IMR-90 (cell line): ENCODE measurements around the gene TSPAN14. TPM values are rescaled to one million over a fixed set of nuclear protein-coding genes. Genes with fewer than 3 reads are reported as not detected.

ENCODE experiments used
- ATAC-seq: fragments of 200-7000 bp; cut with Tn5 transposase; 2 replicates; pipeline ENCODE4 v1.9.1; 2020; ENCODE audit warnings: low read depth, mild to moderate bottlenecking, moderate library complexity
- BruUV-seq: library from RNA; stranded (reverse); fragments of 400-500 nt; replicated peaks from 2 replicates; lab custom pipeline; 2021; lab: Mats Ljungman, UMichigan
- CTCF ChIA-PET: fragments of 300-600 bp; formaldehyde crosslinking; extraction: SDS; loops from one replicate; lab custom pipeline; 2021; ENCODE audit warnings: antibody characterized with exemption; lab: Yijun Ruan, JAX
- POLR2A ChIA-PET: fragments of 300-600 bp; sonication (Branson Sonifier 250); formaldehyde crosslinking; loops from one replicate; lab custom pipeline; 2022; ENCODE audit warnings: antibody characterized with exemption; ENCODE audit not compliant: unreplicated experiment; lab: Charles Lee
- DNase-seq: peaks from one replicate; pipeline ENCODE4 v3.0.0; 2013
- H2AFZ ChIP-seq: replicated peaks from 2 replicates; pipeline ENCODE3; 2013; ENCODE audit warnings: low read length, mild to moderate bottlenecking; ENCODE audit not compliant: poor library complexity
- H2AK5ac ChIP-seq: 2 replicates; pipeline ENCODE4 v1.6.1; 2013; ENCODE audit warnings: low read depth, low read length, inconsistent platforms
- H2AK9ac ChIP-seq: replicated peaks from 2 replicates; pipeline ENCODE3; 2013; ENCODE audit warnings: mild to moderate bottlenecking, low read depth, low read length, moderate library complexity; ENCODE audit not compliant: poor library complexity
- H2BK120ac ChIP-seq: 2 replicates; pipeline ENCODE4 v1.6.1; 2013; ENCODE audit warnings: low read depth, low read length, inconsistent platforms
- H2BK15ac ChIP-seq: 3 replicates; pipeline ENCODE4 v1.6.1; 2013; ENCODE audit warnings: low read depth, low read length, inconsistent platforms
- H2BK20ac ChIP-seq: 2 replicates; pipeline ENCODE4 v1.6.1; 2013; ENCODE audit warnings: low read depth, mild to moderate bottlenecking, inconsistent platforms, low read length, moderate library complexity
- H2BK5ac ChIP-seq: 2 replicates; pipeline ENCODE4 v1.6.1; 2013; ENCODE audit warnings: mild to moderate bottlenecking, low read depth, low read length, inconsistent platforms; ENCODE audit not compliant: poor library complexity, severe bottlenecking
- H3K14ac ChIP-seq: replicated peaks from 2 replicates; pipeline ENCODE4 v1.6.1; 2013; ENCODE audit warnings: low read depth, low read length, inconsistent platforms
- H3K18ac ChIP-seq: 2 replicates; pipeline ENCODE4 v1.6.1; 2013; ENCODE audit warnings: low read depth, low read length, control low read depth
- H3K23ac ChIP-seq: 2 replicates; pipeline ENCODE4 v1.6.1; 2013; ENCODE audit warnings: low read depth, low read length, inconsistent platforms
- H3K27ac ChIP-seq: 2 replicates; pipeline ENCODE4 v1.5.1; 2013; ENCODE audit warnings: mild to moderate bottlenecking, control low read depth, low read length; ENCODE audit not compliant: insufficient read depth
- H3K27me3 ChIP-seq: 2 replicates; pipeline ENCODE4 v1.6.1; 2013; ENCODE audit warnings: low read length; ENCODE audit not compliant: control insufficient read depth, insufficient read depth
- H3K36me3 ChIP-seq: 2 replicates; pipeline ENCODE4 v1.6.1; 2013; ENCODE audit warnings: low read length, mixed read lengths; ENCODE audit not compliant: control insufficient read depth, insufficient read depth
- H3K4ac ChIP-seq: 2 replicates; pipeline ENCODE4 v1.6.1; 2013; ENCODE audit warnings: low read depth, low read length, inconsistent platforms
- H3K4me1 ChIP-seq: 2 replicates; pipeline ENCODE4 v1.6.1; 2013; ENCODE audit warnings: low read length, mixed read lengths; ENCODE audit not compliant: control insufficient read depth, insufficient read depth
- H3K4me2 ChIP-seq: 2 replicates; pipeline ENCODE4 v1.6.1; 2013; ENCODE audit warnings: low read depth, mild to moderate bottlenecking, control low read depth, low read length, moderate library complexity
- H3K4me3 ChIP-seq: 2 replicates; pipeline ENCODE4 v1.5.1; 2013; ENCODE audit warnings: low read depth, mild to moderate bottlenecking, control low read depth, low read length, moderate library complexity; ENCODE audit not compliant: insufficient read depth
- H3K56ac ChIP-seq: 2 replicates; pipeline ENCODE4 v1.6.1; 2013; ENCODE audit warnings: low read length, inconsistent platforms; ENCODE audit not compliant: insufficient read depth; ENCODE audit errors: extremely low read depth
- H3K79me1 ChIP-seq, 2 experiments: 2 replicates each; pipeline ENCODE4 v1.6.1; 2013; ENCODE audit warnings: low read length in 2 of 2, inconsistent platforms in 1 of 2, low read depth in 1 of 2
- H3K9ac ChIP-seq: 2 replicates; pipeline ENCODE4 v1.6.1; 2013; ENCODE audit warnings: low read depth, low read length, control low read depth
- H3K9me1 ChIP-seq: 2 replicates; pipeline ENCODE4 v1.6.1; 2013; ENCODE audit warnings: low read length, inconsistent platforms; ENCODE audit not compliant: insufficient read depth
- H3K9me3 ChIP-seq: 2 replicates; pipeline ENCODE4 v1.6.1; 2013; ENCODE audit warnings: low read length; ENCODE audit not compliant: control insufficient read depth, insufficient read depth
- H4K20me1 ChIP-seq: 2 replicates; pipeline ENCODE4 v1.6.1; 2013; ENCODE audit warnings: low read length, inconsistent platforms; ENCODE audit not compliant: insufficient read depth
- H4K5ac ChIP-seq: 2 replicates; pipeline ENCODE4 v1.6.1; 2013; ENCODE audit warnings: mild to moderate bottlenecking, low read depth, low read length, control low read depth
- H4K8ac ChIP-seq, 2 experiments: 2 replicates each; pipeline ENCODE4 v1.6.1; 2013; ENCODE audit warnings: low read depth in 2 of 2, low read length in 2 of 2, control low read depth in 1 of 2, inconsistent platforms in 1 of 2
- H4K91ac ChIP-seq: 2 replicates; pipeline ENCODE4 v1.6.1; 2013; ENCODE audit warnings: low read depth, low read length, inconsistent platforms; ENCODE audit not compliant: insufficient read depth
- CEBPB ChIP-seq: IDR thresholded peaks from 2 replicates; pipeline ENCODE4 v1.6.1; 2012; ENCODE audit warnings: low read depth, low read length, improper control_type of control experiment
- CHD1 ChIP-seq: IDR thresholded peaks from 2 replicates; pipeline ENCODE4 v1.6.1; 2012; ENCODE audit warnings: low read depth, low read length, improper control_type of control experiment
- ELK1 ChIP-seq: fragments of 150-350 bp; IDR thresholded peaks from 2 replicates; pipeline ENCODE4 v1.6.1; 2016; ENCODE audit warnings: low read depth, mild to moderate bottlenecking, low read length, moderate library complexity, borderline replicate concordance
- MAZ ChIP-seq: IDR thresholded peaks from 2 replicates; pipeline ENCODE4 v1.6.1; 2012; ENCODE audit warnings: low read depth, mild to moderate bottlenecking, low read length, improper control_type of control experiment, moderate library complexity, borderline replicate concordance
- MXI1 ChIP-seq: IDR thresholded peaks from 2 replicates; pipeline ENCODE4 v1.6.1; 2012; ENCODE audit warnings: low read depth, mild to moderate bottlenecking, low read length, moderate library complexity, borderline replicate concordance
- POLR2A ChIP-seq: IDR thresholded peaks from 2 replicates; pipeline ENCODE4 v1.6.1; 2012; ENCODE audit warnings: mild to moderate bottlenecking, low read depth, low read length
- SMC3 ChIP-seq: fragments of 150-350 bp; IDR thresholded peaks from 2 replicates; pipeline ENCODE4 v1.6.1; 2016; ENCODE audit warnings: low read depth, mild to moderate bottlenecking, antibody characterized with exemption, low read length, moderate library complexity
- WGBS, 2 experiments: methylation state at CpG; one replicate each; pipeline versions ENCODE4 v1.1.5 to v1.1.7; 2013; ENCODE audit warnings: missing lambda C conversion rate in 2 of 2; ENCODE audit not compliant: insufficient read length in 1 of 2; ENCODE audit errors: extremely low coverage in 2 of 2; 5-methylcytosine and 5-hydroxymethylcytosine counted together
- dilution Hi-C: fragments of 300-500 bp; cut with HindIII; formaldehyde crosslinking; loops from one replicate; pipeline ENCODE4 v1.14.3; 2018; ENCODE audit warnings: low sequenced_read_pairs; ENCODE audit not compliant: unreplicated experiment
- in situ Hi-C: fragments of 300-500 bp; cut with MboI; formaldehyde crosslinking; loops from 3 replicates; pipeline ENCODE4 v1.14.3; 2019; ENCODE audit warnings: low sequenced_read_pairs, inconsistent platforms, mixed read lengths
- intact Hi-C: fragments of 100-400 bp; cut with micrococcal nuclease; formaldehyde crosslinking; loops from 2 replicates; pipeline ENCODE4 v1.10.0; 2022
- polyA plus RNA-seq, 3 experiments: library from polyadenylated mRNA; depleted of rRNA; stranded (reverse); fragments of >200 nt; gene quantifications; 2 replicates each; pipeline ENCODE4 v1.2.3, GENCODE V29; 2012; ENCODE audit warnings: low replicate concordance in 1 of 3
- total RNA-seq: library from RNA; depleted of rRNA; stranded (reverse); fragments of >200 nt; gene quantifications from 2 replicates; pipeline ENCODE4 v1.2.3, GENCODE V29; 2012
- TF ChIP-seq, protein P1 (sequence below): fragments of 150-350 bp; IDR thresholded peaks from 2 replicates; pipeline ENCODE4 v1.6.1; 2017; ENCODE audit warnings: mild to moderate bottlenecking, antibody characterized with exemption, low read length, low read depth
- TF ChIP-seq, protein P2 (sequence below): conservative IDR thresholded peaks from 2 replicates; pipeline ENCODE4 v1.5.1; 2012; ENCODE audit warnings: mild to moderate bottlenecking, low read depth, low read length, improper control_type of control experiment

The TSPAN14 gene
- total and polyA plus RNA-seq, 2 of the 4 experiments (the other 2 are of a cell fraction), result 18.5 to 43.0 TPM

- TF ChIP-seq POLR2A (no peak), SMC3 (no peak), CHD1 (no peak), MAZ (no peak), ELK1 (no peak), MXI1 (no peak), CEBPB (no peak)
- TF ChIP-seq, protein P1, sequence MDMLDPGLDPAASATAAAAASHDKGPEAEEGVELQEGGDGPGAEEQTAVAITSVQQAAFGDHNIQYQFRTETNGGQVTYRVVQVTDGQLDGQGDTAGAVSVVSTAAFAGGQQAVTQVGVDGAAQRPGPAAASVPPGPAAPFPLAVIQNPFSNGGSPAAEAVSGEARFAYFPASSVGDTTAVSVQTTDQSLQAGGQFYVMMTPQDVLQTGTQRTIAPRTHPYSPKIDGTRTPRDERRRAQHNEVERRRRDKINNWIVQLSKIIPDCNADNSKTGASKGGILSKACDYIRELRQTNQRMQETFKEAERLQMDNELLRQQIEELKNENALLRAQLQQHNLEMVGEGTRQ, result no peak
- TF ChIP-seq, protein P2, sequence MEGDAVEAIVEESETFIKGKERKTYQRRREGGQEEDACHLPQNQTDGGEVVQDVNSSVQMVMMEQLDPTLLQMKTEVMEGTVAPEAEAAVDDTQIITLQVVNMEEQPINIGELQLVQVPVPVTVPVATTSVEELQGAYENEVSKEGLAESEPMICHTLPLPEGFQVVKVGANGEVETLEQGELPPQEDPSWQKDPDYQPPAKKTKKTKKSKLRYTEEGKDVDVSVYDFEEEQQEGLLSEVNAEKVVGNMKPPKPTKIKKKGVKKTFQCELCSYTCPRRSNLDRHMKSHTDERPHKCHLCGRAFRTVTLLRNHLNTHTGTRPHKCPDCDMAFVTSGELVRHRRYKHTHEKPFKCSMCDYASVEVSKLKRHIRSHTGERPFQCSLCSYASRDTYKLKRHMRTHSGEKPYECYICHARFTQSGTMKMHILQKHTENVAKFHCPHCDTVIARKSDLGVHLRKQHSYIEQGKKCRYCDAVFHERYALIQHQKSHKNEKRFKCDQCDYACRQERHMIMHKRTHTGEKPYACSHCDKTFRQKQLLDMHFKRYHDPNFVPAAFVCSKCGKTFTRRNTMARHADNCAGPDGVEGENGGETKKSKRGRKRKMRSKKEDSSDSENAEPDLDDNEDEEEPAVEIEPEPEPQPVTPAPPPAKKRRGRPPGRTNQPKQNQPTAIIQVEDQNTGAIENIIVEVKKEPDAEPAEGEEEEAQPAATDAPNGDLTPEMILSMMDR, result no peak
- 100% methylated on average over 3 of the region's 17 CpGs; no CpG with 5 or more reads in 1 of the 2 experiments for WGBS, 2 experiments
- H3K56ac ChIP-seq, result no peak overlapping the region
- no peak overlapping the region for H4K5ac ChIP-seq
- BruUV-seq, result no TSS peak
- intact Hi-C loops (no loop called here), in situ Hi-C loops (no loop called here), dilution Hi-C loops (no loop called here)
- no peak overlapping the region for H3K27ac ChIP-seq
- H4K20me1 ChIP-seq, result no peaks in the 10 kb centered on the region
- no peak overlapping the region for H3K4me2 ChIP-seq
- ChIA-PET CTCF (interaction anchor here (0.6 kb wide), 1 partner anchor 126 kb away, joined by 3 read pairs; no protein-coding TSS in a partner anchor), POLR2A (no interaction called here)
- peaks cover 8% of the 10 kb centered on the region for H3K27me3 ChIP-seq
- peak overlapping the region; percentile 66 for H2AFZ ChIP-seq
- no peaks in the 10 kb centered on the region for H3K4me1 ChIP-seq
- H3K23ac ChIP-seq, result no peak overlapping the region
- no peak overlapping the region for H3K9ac ChIP-seq
- no peak overlapping the region for H2BK120ac ChIP-seq
- H2AK5ac ChIP-seq, result no peak overlapping the region
- no peaks in the 10 kb centered on the region for H3K9me3 ChIP-seq
- no peaks in the 10 kb centered on the region for H3K9me1 ChIP-seq
- H2BK15ac ChIP-seq, result no peak overlapping the region
- no peak for DNase-seq
- no peak overlapping the region for H2BK20ac ChIP-seq
- no peak for ATAC-seq
- no peak overlapping the region for H3K14ac ChIP-seq
- no peak overlapping the region for H4K8ac ChIP-seq
- H3K4ac ChIP-seq, result no peak overlapping the region
- H3K36me3 ChIP-seq, result no peaks in the 10 kb centered on the region
- H2BK5ac ChIP-seq, result no peak overlapping the region
- H3K4me3 ChIP-seq, result no peak overlapping the region
- no peaks in the 10 kb centered on the region for H3K79me1 ChIP-seq
- H2AK9ac ChIP-seq, result no peak overlapping the region
- H3K18ac ChIP-seq, result no peak overlapping the region
- H4K91ac ChIP-seq, result no peak overlapping the region
Measured at GRCh38 chr10:80536361-80536835, 82.3 kb downstream of the TSPAN14 start.
